ENCODE results near the gene AKAP17A. TPM values are rescaled to one million over a fixed set of nuclear protein-coding genes. Genes with fewer than 3 reads are reported as not detected.

Gene AKAP17A
- total and polyA plus RNA-seq, 2 of the 13 experiments (the other 11 are each of a cell fraction or from before 2014, with no cell fraction given), result 20.5 to 26.5 TPM

DNA sequence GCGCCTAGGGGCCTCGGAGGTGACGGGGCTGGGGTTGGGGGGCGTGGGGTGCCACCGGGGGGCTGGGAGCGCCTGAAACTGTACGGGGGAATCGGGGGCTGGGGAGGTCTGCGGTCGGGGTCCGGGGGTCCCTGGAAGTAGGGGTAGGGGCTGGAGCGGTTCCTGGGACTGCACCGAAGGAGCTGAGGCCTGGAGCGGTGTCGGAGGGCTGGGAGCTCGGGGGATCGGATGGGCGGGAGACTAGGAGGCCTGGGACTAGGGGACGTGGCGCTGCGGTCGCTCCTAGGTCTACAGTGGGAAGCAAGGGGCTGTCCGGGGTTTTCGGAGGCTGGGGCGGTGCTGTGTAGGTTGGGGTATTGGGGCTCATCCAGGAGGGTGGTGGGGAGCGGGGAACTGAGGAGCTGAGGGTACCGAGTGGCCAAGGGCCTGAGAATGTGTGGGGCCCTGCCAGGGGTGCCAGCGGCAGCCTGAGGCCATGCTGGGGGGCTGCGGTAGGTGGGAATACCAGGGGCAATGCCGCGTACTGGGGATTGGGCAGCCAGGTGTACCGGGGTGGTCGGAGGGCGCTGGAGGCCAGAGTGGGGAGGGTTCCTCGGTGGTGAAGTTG lies 562 bp downstream of the AKAP17A start (continued):
- TF ChIP-seq ZNF407 (CRISPR knock-in tag; IDR thresholded peaks at IDR 0.05; ENCODE audit: not compliant biosample characterization) (peak; percentile 71), GATAD1 (CRISPR knock-in tag; IDR thresholded peaks at IDR 0.05) (0 out of 2 replicates have a peak, but pooled peaks have one; percentile 2), ZNF564 (CRISPR knock-in tag; IDR thresholded peaks at IDR 0.05) (0 out of 2 replicates have a peak, but pooled peaks have one; percentile 21), ZNF446 (CRISPR knock-in tag; IDR thresholded peaks at IDR 0.05) (0 out of 2 replicates have a peak, but pooled peaks have one; percentile 35), POLR2AphosphoS5 (IDR thresholded peaks at IDR 0.05; ENCODE audit: low read depth, low read length) (peak; percentile 13; the same call in 1 of the 2 replicates), PCBP1 (IDR thresholded peaks at IDR 0.05; ENCODE audit: borderline replicate concordance, low read depth, low read length) (0 out of 2 replicates have a peak, but pooled peaks have one; percentile 71), ZNF512B (CRISPR knock-in tag; IDR thresholded peaks at IDR 0.05; ENCODE audit: borderline replicate concordance) (0 out of 2 replicates have a peak, but pooled peaks have one; percentile 46), GLMP (CRISPR knock-in tag; IDR thresholded peaks at IDR 0.05; ENCODE audit: borderline replicate concordance) (no peak), SRSF1 (optimal IDR thresholded peaks at IDR 0.05; ENCODE audit: low read depth, low read length) (peak; percentile 49), REXO4 (CRISPR knock-in tag; IDR thresholded peaks at IDR 0.05; ENCODE audit: borderline replicate concordance) (no peak), CREB1 (IDR thresholded peaks at IDR 0.05) (no peak), CREB1 (CRISPR knock-in tag; IDR thresholded peaks at IDR 0.05) (no peak), ZNF501 (CRISPR knock-in tag; IDR thresholded peaks at IDR 0.05) (peak; percentile 65; the same call in 1 of the 2 replicates), JARID2 (CRISPR knock-in tag; IDR thresholded peaks at IDR 0.05; ENCODE audit: insufficient replicate concordance) (no peak)

Data from HepG2 (cell line).